ENCODE measurements around the gene RCAN1.

RCAN1 gene

DNA sequence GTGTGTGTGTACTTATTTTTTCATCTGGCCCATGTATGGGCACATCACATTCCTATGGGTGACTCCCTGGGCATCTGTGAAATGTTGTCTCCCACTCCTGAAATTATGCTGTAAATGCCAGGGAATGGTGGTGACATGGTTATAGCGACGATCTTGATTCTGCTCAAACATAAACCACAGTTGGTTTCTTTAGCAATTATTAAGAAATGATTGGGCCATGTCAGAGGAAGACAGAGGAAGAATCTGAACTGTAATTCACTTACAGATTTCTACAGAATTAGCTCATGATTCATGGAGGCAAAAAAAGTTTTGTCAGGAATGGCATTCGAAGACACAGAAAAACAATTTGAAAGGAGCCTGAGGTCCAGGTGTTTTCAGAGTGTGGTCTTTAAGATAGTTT, 77.1 kb downstream of the RCAN1 start:
- no peak for DNase-seq (ENCODE audit: low spot score)

DNA sequence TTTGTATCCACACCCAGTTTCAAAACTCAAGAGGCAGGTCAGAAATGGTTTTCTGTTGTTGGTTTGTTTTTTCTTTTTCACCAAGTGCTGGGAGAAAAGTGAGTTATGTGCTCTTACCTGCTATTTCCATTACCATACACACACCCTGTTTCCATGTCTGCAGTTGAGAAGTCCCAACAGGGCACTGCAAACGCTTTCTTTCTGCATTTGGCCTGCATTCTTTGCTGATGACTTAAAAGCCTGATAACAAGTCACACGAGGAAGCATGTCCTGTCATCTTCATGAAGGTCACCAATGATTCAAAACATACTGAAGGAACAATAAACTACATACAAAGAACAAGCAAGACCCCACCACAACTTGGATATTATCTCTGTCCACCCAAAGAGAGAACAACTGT, 78.1 kb downstream of the RCAN1 start:
- no peak for DNase-seq (ENCODE audit: low spot score)

DNA sequence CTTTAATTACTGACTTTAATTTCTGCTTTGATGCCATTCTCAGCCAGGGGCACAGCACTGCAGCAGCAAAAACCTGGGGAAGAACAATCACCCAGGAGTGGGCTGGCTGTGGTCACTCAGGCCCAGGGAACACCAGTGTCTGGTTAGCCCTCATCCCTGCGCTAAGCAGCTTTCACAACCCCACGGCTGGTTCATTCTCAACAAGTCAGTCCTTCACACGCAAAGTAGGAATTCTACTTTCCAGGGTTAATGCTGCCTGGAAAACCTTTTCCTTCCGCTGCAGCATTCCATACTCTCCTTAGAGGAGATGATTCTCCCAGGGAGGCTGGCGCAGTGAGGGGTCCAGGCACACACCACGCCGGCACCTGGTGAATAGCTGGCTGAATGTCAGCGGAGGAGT, 78.6 kb downstream of the RCAN1 start:
- no peak for DNase-seq (ENCODE audit: low spot score)

DNA sequence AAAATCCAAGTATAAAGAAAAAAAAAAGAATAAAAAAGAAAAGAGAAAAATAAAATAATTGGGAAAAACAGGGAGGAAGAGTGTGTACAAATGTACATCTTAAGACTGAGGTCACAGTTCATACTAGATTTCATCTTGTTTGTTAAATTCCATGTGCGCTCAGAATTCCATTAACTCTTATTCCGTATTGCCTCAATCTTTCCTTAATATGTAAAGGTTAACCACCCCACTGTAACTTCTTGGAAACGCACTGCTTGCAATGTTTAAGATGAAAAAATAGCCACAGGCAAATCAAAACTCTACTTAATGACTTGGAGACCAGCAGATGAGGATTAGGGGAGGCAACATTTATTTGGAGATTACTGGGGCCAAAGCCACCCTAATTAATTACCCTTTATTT, 79.0 kb downstream of the RCAN1 start:
- no peak for DNase-seq (ENCODE audit: low spot score)

DNA sequence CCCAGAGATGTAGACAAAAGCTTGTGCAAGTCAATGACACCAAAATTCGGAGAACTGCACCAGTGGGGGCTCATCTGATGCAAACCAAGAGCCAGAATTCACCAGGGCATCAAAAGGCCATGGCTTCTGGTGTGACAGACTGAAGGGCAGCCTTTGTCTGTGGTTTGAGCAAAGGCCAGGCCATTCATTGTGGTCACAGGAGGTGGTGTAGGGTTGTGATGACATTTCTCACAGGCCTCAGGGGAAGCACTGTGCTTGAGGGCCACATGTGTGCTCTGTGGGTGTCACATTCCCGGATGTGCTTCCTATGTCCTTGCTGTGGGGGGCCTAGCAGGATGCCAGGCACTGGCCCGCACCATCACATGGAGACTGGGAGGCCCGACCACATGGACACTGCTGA, 80.4 kb downstream of the RCAN1 start:
- peak; percentile 76 for DNase-seq (ENCODE audit: low spot score)

DNA sequence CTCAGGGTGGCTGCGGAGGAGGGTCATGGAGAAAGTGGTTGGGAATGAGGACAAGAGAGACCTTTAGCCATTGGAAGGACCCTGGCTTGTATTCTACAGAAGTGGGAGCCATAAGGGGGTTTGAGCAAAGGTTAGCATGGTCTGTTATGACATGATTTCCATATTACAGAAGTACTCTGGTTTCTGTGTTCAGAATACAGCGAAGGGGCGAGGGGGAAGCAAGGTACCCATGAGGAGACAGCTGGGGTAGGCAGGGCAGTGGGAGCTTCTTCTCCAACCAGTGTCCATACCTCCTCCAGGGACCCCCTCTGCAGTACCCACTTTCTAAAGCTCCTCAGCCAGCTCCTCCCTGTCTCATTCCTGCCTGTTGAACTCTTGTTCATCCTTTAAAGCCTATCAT, 81.0 kb downstream of the RCAN1 start:
- no peak for DNase-seq (ENCODE audit: low spot score)

DNA sequence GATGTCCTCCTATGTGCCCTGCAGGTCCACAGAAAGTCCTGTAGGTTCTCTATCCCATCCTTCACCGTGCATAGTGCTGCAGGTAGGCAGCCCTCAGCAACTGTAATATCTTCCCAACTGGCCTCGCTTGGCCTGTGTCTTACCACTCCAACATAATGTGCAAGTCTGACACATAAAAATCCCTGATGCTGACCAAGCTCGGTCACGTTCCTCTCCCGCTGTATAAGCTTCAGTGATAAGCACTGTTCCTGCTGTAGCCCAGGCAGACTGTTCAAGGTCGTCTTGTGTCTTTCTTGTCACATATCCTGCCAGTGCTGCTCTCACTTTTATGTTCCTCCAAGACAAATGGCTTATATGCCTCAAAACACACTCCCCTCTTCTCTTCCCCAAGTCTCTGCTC, 83.5 kb downstream of the RCAN1 start:
- no peak for DNase-seq (ENCODE audit: low spot score)

DNA sequence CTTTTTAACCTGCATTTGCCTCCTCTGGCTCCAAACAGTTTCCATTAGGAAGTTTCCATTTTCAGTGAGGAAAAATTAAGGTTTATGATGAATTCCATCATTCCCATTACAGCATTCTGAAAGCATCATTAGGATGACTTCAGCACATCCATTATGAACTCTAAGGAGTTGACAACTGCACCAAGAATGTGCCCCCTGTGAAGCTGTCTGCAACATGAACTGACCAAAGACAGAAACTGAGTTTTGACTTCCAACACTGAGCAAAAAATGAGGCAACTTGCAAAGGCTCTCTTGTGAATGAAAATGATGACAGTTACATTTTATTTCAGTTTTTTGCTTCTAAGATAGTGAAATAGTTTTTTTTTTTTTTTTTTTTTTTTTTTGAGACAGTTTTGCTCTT, 84.7 kb downstream of the RCAN1 start:
- no peak for DNase-seq (ENCODE audit: low spot score)

DNA sequence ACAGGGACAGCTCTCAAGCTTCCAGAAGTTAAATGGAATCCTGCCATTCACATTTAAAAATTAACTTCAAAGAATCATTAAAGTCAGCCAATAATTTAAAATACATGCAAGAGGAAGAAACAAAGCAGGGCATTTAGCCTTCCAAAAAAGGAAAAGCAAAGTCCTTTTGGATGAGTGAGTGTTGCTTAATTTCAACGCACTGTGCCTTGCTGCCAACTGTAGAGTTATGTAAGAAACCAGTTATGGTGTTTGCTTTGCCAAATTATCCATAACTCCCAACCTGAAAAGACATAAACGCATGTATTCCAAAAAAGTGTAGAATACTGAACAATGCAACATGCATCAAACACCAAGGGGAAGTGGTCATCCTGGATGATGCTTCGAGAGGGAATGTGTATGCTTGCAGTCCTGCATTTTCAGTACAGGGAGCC, 86.8 kb downstream of the RCAN1 start:
- no peak for DNase-seq (ENCODE audit: low spot score)

DNA sequence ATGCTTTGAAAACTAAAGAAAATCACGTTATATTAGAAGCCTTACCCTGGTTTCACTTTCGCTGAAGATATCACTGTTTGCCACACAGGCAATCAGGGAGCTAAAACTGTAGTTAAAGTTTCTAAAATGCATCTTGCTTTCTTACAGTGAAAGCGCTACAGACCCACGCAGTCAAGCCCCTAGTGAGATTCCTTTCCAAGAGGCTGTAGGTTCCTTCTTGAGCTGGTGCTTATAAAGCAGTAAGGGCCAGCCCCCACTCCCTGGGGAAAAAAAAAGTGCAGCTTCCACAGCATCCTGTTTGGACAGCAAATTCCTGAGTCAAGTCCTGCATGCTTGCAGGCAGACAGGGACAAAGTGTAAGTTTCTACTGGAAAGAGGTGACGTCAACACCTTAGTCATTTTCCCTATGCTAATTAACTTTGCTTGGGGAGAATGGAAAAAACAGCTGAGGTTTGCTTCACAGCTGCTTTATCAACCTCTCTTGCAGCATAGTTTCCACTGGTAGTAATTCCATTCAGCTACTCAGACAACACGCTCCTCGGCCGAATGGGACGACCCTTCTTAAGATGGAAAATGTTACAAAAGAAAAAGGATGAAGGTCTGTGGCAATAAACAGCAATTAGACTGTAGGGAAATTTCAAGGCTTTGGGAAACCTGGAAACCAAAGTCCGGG, 88.2 kb downstream of the RCAN1 start:
- peak; percentile 62 for DNase-seq (ENCODE audit: low spot score)

DNA sequence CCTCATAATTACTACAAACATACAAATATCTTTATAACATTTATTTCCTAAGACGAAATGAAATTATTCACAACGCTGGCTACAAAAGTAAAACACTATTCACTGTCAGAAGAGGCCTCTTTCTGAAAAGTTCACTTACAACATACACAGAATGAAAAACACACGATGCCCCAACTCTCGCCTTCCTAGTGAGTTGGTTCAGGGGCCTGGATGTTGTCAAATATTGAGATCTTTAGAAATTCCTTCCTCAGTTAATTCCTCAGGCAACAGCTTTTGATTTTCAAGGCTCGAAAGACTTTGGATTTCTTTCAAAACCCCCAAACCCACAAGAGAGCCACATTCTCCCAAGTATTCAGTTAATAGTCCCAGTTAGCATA, 88.7 kb downstream of the RCAN1 start:
- DNase-seq (ENCODE audit: low spot score): no peak

DNA sequence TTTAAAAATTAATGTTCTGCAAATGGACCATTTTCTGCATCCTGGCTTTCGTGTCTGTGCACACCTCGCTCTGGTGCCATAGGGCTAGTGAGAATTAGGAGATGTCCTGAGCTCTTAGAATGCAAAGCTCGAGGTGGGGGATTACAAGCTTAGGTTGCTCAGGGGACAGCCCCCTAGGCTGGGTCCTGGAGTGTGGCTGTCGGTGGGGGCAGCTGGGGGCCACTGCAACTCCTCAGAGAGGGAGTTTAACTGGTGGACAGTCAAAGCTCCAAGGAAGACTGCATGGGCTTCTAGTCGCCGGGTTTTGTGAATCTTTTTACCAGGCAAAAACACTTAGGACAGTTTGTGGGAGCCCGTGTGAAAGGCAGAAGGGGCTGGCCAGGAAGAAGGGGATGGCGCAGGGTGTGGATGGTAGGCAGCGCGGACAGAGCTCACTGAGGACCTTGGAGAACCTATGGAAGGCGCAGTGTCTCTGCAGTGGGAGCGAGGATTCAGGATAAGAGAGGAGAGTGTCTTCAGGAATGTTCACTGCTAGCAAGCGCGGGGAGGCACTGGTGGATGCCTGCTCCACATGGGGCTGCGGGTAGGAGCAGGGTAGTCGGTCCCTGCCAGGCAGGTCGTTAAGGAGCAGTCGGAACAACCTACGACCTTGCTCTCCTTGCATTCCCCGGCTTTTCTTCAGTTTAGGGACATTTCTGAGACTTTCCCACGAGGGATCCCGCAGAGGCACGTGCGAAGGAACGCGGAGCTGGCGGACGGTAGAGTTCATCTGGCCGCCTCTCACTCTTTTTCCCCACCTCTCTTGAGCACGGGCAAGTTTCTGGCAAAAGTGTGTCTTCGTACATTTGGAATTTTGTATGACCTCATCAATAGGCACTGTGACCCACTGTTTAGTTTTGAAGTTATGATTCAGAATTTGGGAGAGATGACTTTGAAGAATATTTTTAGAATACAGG, 90.0 kb downstream of the RCAN1 start:
- no peak for DNase-seq (ENCODE audit: low spot score)

DNA sequence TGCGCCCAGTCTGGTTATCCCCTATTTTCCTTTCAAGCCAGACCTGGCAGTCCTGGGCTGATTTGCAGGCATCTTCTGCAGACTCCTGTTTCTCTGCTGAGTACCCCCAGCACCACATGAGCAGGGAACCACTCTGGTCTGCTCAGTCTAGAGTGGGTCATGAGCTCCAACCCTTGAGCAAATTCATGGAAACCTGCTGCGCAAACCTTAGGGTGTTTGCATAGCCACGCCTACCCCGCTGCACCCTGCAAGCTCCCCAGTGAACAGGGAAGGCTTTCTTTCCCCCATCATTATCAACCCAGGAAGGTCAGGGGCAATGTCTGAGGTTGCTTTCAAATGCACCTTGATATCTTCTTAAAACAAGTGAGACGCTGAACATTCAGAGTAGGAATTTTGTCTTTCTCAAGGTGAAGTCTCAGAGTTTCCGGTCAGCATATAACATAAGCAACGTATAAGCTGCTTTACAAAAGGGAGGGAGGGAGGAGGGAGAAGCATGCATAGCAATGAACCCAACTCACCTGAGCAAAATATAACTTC, 91.8 kb downstream of the RCAN1 start:
- no peak for DNase-seq (ENCODE audit: low spot score)

DNA sequence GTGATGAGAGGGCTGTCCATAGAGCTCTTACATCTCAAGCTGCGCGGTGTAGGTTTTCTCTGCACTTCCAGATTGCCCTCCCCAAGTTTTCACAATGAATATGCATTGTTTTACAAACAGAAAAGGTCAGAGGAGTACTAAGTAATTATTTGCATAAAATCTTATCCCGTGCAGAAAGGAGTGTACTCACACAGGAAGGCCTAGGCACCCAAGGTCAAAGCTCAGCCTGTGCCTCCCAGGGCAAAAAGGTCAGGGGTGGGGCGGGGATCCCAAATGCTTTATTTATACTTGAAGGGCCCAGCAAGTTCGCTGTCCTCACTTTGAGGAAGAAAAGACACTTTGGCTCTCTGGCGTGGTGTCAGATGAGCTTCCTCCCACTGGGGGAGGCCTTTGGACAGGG, 92.6 kb downstream of the RCAN1 start:
- DNase-seq (ENCODE audit: low spot score): no peak

DNA sequence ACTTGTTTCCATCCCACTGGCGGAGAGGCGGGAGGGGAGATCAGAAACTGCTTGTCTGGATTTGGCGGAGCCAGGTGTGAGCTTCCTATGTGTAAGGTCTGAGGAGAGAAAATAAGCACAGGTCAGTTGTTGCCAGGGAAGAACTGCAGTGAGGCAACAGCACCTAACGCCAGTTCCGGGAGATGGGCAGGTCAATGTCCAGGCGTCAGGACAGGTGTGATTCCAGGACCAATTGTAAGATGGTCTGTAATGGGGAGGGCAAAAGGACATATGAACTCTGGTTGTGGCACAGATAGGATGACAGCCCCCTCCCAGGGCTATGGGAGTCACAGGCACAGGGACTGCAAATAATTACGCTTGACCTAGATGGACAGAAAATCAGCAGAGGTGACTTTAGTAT, 93.4 kb downstream of the RCAN1 start:
- DNase-seq (ENCODE audit: low spot score): no peak

DNA sequence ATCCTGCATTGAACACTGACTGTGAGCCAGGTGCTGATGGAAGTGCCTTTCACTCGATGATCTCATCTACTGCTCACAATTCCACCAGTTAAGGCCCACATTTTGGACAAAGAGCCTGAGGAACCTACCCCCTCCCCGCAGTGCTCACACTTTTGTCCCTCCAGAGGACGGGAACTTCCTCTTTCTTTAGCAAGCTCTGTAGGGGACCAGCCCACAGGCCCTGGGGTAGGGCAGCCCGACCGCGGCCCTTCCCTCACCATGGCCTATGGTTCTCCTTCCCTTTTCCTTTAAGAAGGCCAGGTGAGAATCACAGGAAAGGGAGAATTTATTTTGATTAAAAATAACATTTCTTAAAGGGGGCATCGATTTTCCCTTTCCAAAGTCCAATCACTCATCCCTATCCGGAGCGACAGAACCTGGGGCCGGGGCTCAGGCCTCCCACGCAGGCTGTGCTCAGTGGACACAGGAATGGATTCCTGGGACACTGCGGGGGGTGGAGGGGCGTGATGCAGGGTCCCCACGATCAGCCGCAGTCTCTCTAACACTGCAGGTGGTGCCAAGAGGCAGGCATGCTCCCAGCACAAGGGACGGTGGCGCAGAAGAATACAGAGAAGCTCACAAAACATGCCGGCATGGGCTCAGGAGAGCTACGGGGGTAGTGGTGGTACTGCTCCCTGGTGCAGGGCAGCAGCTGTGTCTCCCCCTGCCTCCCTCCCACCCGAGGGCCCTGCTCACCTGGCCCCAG, 94.0 kb downstream of the RCAN1 start:
- DNase-seq (ENCODE audit: low spot score): no peak

DNA sequence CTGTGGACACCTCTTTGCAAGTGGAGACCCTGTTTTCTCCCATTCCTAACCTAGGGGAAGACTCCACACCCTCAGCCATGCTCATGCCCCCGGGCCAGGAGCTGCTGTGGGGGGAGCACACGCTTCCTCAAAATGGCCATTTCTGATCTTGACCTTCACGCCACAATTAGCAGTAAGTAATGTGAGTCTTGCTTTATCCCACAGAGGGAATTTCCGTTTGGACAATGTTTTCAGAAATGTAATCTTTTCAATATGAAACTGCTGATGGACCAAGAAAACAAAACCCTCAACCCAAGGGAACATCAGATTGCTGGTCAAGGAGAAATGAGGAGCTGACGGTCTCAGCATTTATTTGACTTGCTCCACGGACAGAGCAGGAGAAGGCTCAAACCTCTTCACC, 94.6 kb downstream of the RCAN1 start:
- no peak for DNase-seq (ENCODE audit: low spot score)

DNA sequence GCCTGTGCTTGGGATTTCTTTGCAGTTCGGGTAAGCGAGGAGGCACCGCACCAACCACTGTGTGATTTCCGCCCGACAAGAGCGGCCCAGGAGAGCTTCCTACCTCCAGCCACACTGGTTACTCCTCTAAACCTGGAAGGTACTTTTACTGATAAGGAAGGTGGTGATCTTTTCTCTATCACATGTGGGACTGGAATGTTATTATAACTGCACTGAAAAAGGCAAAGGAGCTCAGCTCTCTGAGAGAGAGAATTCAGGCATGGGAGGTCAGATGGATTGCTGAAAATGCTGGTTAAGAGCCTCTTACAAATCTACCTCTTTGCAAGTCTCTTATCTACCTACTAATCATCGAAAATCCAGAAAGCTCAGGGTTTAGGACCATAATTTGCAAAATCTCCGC, 95.2 kb downstream of the RCAN1 start:
- DNase-seq (ENCODE audit: low spot score): no peak

DNA sequence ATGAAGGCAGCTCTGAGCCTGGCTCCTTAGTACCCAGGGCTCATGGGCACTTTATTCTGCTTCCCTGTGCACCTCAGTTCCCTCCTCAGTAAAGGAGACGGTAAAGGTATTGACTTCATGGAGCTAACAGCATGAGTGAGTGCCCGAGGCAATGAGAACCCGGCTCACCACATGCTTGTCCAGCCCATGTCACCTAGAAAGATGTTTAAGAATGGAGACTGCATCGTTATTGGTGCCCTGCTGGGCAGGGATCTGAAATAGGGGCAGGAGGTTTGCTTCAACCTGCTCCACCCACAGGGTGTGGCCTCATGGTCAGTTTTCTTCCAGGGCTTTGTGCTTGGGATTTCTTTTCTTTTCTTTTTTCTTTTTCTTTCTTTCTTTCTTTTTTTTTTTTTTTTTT, 95.9 kb downstream of the RCAN1 start:
- no peak for DNase-seq (ENCODE audit: low spot score)

DNA sequence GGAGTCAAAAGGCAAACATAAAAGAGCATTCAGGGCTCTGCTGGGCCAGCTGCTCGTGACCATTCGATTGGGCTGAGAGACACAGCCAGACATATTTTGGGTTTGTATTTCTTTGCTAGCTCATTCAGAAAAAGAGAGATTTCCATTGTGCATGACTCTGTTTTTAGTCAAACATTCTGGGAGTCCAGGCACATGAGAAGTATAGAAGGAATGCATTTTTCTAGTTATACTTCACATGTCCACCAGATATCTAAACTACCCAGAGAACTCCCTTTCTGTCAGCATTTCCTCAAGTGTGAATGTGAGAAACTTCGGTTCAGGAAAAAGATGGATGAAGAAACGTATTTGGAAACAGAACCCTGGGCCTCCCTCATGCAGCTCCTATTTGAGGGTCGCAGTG, 96.6 kb downstream of the RCAN1 start:
- DNase-seq (ENCODE audit: low spot score): no peak

DNA sequence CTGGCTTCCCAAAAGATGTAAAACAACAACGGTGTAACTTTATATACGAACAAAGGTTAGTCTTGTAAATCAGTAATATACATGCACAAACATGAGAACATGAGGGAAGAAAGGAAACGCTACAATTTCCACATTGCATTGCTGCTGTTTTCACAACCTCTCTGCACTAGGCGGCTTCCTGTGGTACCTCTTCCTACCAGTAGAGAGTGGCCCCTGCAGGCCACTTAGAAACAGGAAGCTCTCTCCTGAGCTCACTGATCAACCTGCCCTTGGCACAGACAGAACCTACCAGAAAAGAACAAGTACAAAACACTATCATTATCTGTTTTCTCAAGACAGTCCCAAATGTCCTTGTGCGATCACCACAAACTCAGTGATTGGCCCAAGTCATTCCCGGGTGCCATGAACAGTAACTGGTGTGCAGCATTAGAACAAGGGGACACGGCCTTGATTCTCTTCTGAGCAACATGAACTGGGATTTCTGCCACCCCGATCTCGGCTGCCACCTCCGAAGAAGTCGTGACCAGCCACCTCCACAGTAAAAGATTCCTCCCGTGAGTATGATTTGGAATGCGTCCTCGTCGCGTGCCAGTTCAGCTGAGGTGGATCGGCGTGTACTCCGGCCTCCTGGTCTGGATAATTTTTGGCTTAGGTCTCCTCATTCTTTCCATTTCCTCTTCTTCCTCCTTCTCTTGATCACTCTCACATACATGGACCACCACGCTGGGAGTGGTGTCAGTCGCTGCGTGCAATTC, 97.2 kb downstream of the RCAN1 start:
- no peak for DNase-seq (ENCODE audit: low spot score)

DNA sequence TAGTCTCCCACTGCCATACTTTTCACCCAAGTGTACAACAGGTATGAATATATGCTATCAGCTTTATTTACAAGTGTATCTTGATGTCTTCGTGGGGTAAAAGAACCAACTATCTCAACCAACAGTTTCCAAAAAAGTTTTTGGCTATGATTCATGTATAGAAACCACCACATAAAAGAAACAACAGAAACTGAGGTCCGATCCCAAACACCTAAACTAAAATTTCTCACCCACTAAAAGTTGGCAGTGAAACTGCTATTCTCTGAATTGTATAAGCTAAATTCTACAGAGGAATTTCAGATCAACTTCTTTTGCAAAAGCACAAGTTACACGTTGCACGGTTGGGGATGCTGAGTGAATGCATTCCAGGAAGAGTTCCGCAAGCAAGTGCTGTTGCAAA, 97.9 kb downstream of the RCAN1 start:
- DNase-seq (ENCODE audit: low spot score): no peak

Measured in pons (tissue), 1 donor.